ENCODE results near the gene AKAP13.
A peak's percentile ranks its signal among the peaks of the same experiment; 100 is the strongest.

Gene AKAP13

GRCh38 chr15:85389772-85390171 lies 9.4 kb downstream of the AKAP13 start:
- DNase-seq: no peak

- no peak for DNase-seq
Measured at GRCh38 chr15:85393210-85393609, 12.8 kb downstream of the AKAP13 start.

- DNase-seq: no peak
Measured at GRCh38 chr15:85394554-85395333, 14.3 kb downstream of the AKAP13 start.

- DNase-seq: no peak
Measured at GRCh38 chr15:85396554-85396953, 16.2 kb downstream of the AKAP13 start.

- no peak for DNase-seq
Measured at GRCh38 chr15:85397151-85397550, 16.7 kb downstream of the AKAP13 start.

GRCh38 chr15:85397926-85398325 lies 17.5 kb downstream of the AKAP13 start:
- no peak for DNase-seq

- no peak for DNase-seq
Measured at GRCh38 chr15:85398822-85399221, 18.4 kb downstream of the AKAP13 start.

GRCh38 chr15:85399627-85400026 lies 19.2 kb downstream of the AKAP13 start:
- no peak for DNase-seq

- DNase-seq: no peak
Measured at GRCh38 chr15:85400606-85401005, 20.2 kb downstream of the AKAP13 start.

- DNase-seq: no peak
Measured at GRCh38 chr15:85401108-85401774, 20.8 kb downstream of the AKAP13 start.

GRCh38 chr15:85402195-85402881 lies 21.9 kb downstream of the AKAP13 start:
- no peak for DNase-seq

GRCh38 chr15:85403745-85404144 lies 23.3 kb downstream of the AKAP13 start:
- DNase-seq: no peak

GRCh38 chr15:85404176-85404917 lies 23.9 kb downstream of the AKAP13 start:
- no peak for DNase-seq

GRCh38 chr15:85404918-85405866 lies 24.8 kb downstream of the AKAP13 start:
- DNase-seq: no peak

- no peak for DNase-seq
Measured at GRCh38 chr15:85406916-85407315, 26.5 kb downstream of the AKAP13 start.

GRCh38 chr15:85407421-85408269 lies 27.2 kb downstream of the AKAP13 start:
- DNase-seq: no peak

- DNase-seq: no peak
Measured at GRCh38 chr15:85408270-85408746, 27.9 kb downstream of the AKAP13 start.

GRCh38 chr15:85412066-85412465 lies 31.7 kb downstream of the AKAP13 start:
- no peak for DNase-seq

GRCh38 chr15:85412956-85413854 lies 32.8 kb downstream of the AKAP13 start:
- peak; percentile 49 for DNase-seq

- DNase-seq: no peak
Measured at GRCh38 chr15:85414037-85414436, 33.6 kb downstream of the AKAP13 start.
